Parathyroid adenoma (tissue), 2 donors: Measurements from ENCODE around the gene DPH7.

ENCODE experiments used
- H2AFZ ChIP-seq: fragments of 300-600 bp; sonication (generic); one replicate; pipeline ENCODE4 v1.7.0; 2017; ENCODE audit warnings: antibody characterized with exemption, mild to moderate bottlenecking
- H3K27ac ChIP-seq: fragments of 300-600 bp; sonication (generic); one replicate; pipeline ENCODE4 v1.7.0; 2017
- H3K27me3 ChIP-seq: fragments of 300-600 bp; sonication (generic); one replicate; pipeline ENCODE4 v1.7.0; 2017; ENCODE audit warnings: low read length; ENCODE audit not compliant: control insufficient read depth, insufficient read depth
- H3K36me3 ChIP-seq: fragments of 300-600 bp; sonication (generic); one replicate; pipeline ENCODE4 v1.7.0; 2017; ENCODE audit warnings: low read length; ENCODE audit not compliant: control insufficient read depth, insufficient read depth
- H3K4me1 ChIP-seq: fragments of 300-600 bp; sonication (generic); one replicate; pipeline ENCODE4 v1.7.0; 2017; ENCODE audit warnings: control low read depth
- H3K4me2 ChIP-seq: fragments of 300-600 bp; sonication (generic); one replicate; pipeline ENCODE4 v1.7.0; 2017; ENCODE audit warnings: low read length
- H3K4me3 ChIP-seq: fragments of 300-600 bp; sonication (generic); one replicate; pipeline ENCODE4 v1.7.0; 2017; ENCODE audit warnings: low read depth, low read length
- H3K79me2 ChIP-seq: fragments of 300-600 bp; sonication (generic); one replicate; pipeline ENCODE4 v1.7.0; 2017; ENCODE audit warnings: control low read depth
- H3K9ac ChIP-seq: fragments of 300-600 bp; sonication (generic); one replicate; pipeline ENCODE4 v1.7.0; 2017; ENCODE audit warnings: mild to moderate bottlenecking
- H3K9me3 ChIP-seq: fragments of 300-600 bp; sonication (generic); one replicate; pipeline ENCODE4 v1.7.0; 2017; ENCODE audit warnings: low read length; ENCODE audit not compliant: control insufficient read depth
- TF ChIP-seq, protein P1 (sequence below): fragments of 300-600 bp; sonication (generic); IDR thresholded peaks from one replicate; pipeline ENCODE4 v1.7.0; 2017; ENCODE audit warnings: antibody characterized with exemption, mild to moderate bottlenecking
- donor health status: primary hyperparathyroidism.

The DPH7 gene

GRCh38 chr9:137606734-137607138 is 28.0 kb upstream of the DPH7 start:
- H3K27ac ChIP-seq: peak overlapping the region; percentile 22
- peaks cover 9% of the 10 kb centered on the region for H3K4me1 ChIP-seq

GRCh38 chr9:137606005-137606621 is 27.4 kb upstream of the DPH7 start:
- Histone ChIP-seq H3K4me2 (peak overlapping the region; percentile 71), H3K4me1 (peaks cover 9% of the 10 kb centered on the region)

More at GRCh38 chr9:137606734-137607138, 28.0 kb upstream of the DPH7 start:
- peaks cover 7% of the 10 kb centered on the region for H3K79me2 ChIP-seq
- peak overlapping the region; percentile 52 for H3K4me3 ChIP-seq
- H3K4me2 ChIP-seq: peak overlapping the region; percentile 71
- no peak overlapping the region for H2AFZ ChIP-seq
- TF ChIP-seq, protein P1, sequence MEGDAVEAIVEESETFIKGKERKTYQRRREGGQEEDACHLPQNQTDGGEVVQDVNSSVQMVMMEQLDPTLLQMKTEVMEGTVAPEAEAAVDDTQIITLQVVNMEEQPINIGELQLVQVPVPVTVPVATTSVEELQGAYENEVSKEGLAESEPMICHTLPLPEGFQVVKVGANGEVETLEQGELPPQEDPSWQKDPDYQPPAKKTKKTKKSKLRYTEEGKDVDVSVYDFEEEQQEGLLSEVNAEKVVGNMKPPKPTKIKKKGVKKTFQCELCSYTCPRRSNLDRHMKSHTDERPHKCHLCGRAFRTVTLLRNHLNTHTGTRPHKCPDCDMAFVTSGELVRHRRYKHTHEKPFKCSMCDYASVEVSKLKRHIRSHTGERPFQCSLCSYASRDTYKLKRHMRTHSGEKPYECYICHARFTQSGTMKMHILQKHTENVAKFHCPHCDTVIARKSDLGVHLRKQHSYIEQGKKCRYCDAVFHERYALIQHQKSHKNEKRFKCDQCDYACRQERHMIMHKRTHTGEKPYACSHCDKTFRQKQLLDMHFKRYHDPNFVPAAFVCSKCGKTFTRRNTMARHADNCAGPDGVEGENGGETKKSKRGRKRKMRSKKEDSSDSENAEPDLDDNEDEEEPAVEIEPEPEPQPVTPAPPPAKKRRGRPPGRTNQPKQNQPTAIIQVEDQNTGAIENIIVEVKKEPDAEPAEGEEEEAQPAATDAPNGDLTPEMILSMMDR: no peak
- H3K9me3 ChIP-seq: no peaks in the 10 kb centered on the region
- H3K27me3 ChIP-seq: no peaks in the 10 kb centered on the region
- no peaks in the 10 kb centered on the region for H3K36me3 ChIP-seq
- H3K9ac ChIP-seq: no peak overlapping the region

DNA sequence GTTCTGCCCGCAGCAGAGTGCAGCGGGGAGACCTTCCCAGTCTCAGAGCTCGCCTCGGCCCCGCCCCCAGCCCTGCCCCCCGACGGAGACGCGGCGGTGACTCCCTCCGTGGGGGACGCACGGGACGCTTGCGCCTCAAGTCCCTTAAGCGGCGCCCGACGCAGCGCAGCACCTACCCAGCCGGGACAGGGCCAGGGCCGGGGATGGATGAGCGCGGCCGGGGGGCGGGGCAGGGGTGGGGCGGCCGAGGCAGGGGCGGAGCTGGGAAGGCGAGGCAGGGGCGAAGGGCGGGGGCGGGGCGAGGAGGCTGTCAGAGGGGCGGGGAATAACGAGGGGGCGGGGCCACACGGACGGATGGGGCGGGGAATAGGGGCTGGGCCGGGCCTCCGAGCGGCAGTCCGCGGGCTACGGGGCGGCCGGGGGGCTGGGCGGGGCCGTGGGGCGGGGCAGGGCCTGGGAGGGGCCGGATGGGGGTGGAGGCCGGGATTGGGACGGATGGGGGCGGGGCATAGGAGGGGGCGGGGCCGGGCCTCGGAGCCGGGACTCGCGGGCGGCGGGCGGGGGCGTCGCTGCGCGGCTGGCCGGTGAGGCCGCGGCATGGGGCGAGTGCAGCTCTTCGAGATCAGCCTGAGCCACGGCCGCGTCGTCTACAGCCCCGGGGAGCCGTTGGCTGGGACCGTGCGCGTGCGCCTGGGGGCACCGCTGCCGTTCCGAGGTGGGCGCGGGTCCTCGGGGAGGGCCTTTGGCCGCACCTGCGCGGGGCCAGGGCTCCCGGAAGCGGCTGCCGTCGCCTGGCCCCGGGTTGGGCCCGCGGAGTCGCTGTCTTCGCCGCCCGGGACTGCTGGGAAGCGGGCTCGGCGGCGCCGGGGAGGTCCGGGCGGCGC is 26.6 kb upstream of the DPH7 start, which contains the start of gene ARRDC1:
Gene ARRDC1, plus strand, starts transcription at position 566 of the 884 bp plus-strand sequence. Its CDS starts 32 bp downstream, at position 598.
- Histone ChIP-seq H3K27me3 (no peaks in the 10 kb centered on the region), H2AFZ (peak within 1 kb of the TSS; percentile 68), H3K9ac (no peak within 1 kb of the TSS), H3K27ac (peak within 1 kb of the TSS; percentile 22), H3K4me3 (peak within 1 kb of the TSS; percentile 52), H3K36me3 (no peaks in the 10 kb centered on the region), H3K4me2 (peak within 1 kb of the TSS; percentile 71), H3K79me2 (peaks cover 2% of the 10 kb centered on the region), H3K4me1 (peaks cover 9% of the 10 kb centered on the region), H3K9me3 (no peaks in the 10 kb centered on the region)
- TF ChIP-seq, protein P1: no peak

More at GRCh38 chr9:137606005-137606621, 27.4 kb upstream of the DPH7 start:
- Histone ChIP-seq H3K79me2 (peaks cover 4% of the 10 kb centered on the region), H3K27ac (peak overlapping the region; percentile 22), H3K9me3 (no peaks in the 10 kb centered on the region), H3K4me3 (peak overlapping the region; percentile 52), H3K9ac (no peak overlapping the region), H3K27me3 (no peaks in the 10 kb centered on the region), H2AFZ (peak overlapping the region; percentile 68), H3K36me3 (no peaks in the 10 kb centered on the region)
- TF ChIP-seq, protein P1: no peak

DNA sequence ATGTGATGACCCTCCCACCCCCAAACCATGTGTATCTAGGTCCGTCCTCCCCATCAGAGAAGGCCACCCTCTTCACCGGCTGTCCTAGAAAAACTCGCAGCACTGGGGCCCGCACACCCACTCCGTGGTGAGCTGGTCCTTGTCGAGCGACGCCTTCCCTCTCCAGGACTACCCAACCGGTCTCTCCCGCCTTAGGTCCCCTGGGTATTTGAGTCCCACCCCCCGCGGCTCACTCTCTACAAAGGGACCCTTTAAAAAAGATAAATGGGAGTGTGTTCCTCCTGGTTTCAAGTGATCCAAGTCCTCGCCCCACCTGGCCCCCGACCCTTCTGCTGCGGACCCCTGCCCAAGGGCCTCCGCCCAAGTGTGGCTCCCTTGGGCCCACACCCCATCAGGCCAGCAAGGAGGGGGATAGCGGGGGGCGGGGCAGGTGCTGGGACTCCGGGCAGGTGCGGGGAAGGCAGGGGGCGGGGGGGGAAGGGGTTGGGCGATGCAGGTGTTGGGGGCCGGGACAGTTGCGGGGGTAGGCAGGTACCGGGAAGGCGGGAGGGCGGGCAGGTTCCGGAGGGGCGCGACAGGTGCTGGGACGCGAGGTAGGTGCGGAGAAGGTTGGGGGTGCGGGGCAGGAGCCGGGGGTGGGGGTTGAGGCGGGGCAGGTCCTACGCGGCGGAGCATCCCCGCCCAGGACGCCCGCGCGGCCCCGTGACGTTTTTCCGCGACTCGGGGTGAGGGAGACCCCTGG is 25.8 kb upstream of the DPH7 start:
- Histone ChIP-seq H3K27me3 (no peaks in the 10 kb centered on the region), H3K79me2 (no peaks in the 10 kb centered on the region), H3K4me1 (peaks cover 9% of the 10 kb centered on the region), H2AFZ (peak overlapping the region; percentile 50), H3K4me2 (no peak overlapping the region), H3K9ac (no peak overlapping the region), H3K36me3 (no peaks in the 10 kb centered on the region), H3K9me3 (no peaks in the 10 kb centered on the region), H3K4me3 (peak overlapping the region; percentile 11), H3K27ac (no peak overlapping the region)
- TF ChIP-seq, protein P1: no peak
